GM23248 (cell line): Measurements from ENCODE around the gene NINJ1.

Experiments
- EZH2 ChIP-seq: fragments of 200-600 bp; sonication (generic); IDR thresholded peaks from 2 replicates; pipeline ENCODE4 v1.6.1; 2018; ENCODE audit warnings: antibody characterized with exemption, mild to moderate bottlenecking; ENCODE audit not compliant: insufficient read depth, poor library complexity, severe bottlenecking
- EZH2phosphoT487 ChIP-seq: fragments of 200-600 bp; sonication (generic); IDR thresholded peaks from 2 replicates; pipeline ENCODE4 v1.6.1; 2018; ENCODE audit warnings: antibody characterized with exemption, moderate library complexity, mild to moderate bottlenecking, low read depth; ENCODE audit not compliant: insufficient read depth

DNA sequence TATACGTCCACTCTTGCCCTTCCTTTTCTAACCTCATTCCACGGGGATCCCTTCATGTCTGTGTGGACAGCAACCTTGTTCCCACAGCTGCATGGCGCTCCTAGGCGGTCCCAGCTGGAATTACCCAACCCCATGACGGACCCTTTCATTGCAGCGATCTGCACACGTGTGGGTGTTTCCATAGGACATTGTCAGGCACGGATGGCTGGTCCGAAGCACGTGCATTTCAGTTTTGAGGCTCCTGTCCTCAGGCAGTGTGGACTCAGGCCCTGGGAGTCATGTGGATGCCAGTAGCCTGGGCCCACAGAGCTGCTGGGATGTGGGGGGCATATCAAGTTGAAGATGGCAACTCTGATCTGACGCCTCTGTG lies 23.1 kb downstream of the NINJ1 start:
- TF ChIP-seq EZH2 (no peak), EZH2phosphoT487 (no peak)
